IPS-15b (cell line): Measurements from ENCODE around the gene HSPB6.
"Not testable (repeated sequence)": the region's sequence is repeated elsewhere in the genome, so short reads cannot be mapped to it uniquely, and the experiment has no call there.

ENCODE experiments used
- H3K27me3 ChIP-seq: one replicate; pipeline ENCODE4 v1.6.1; 2013; ENCODE audit warnings: low read length; ENCODE audit not compliant: control insufficient read depth, insufficient read depth
- H3K36me3 ChIP-seq: one replicate; pipeline ENCODE4 v1.6.1; 2013; ENCODE audit warnings: low read length; ENCODE audit not compliant: control insufficient read depth, insufficient read depth
- H3K4me1 ChIP-seq: one replicate; pipeline ENCODE4 v1.6.1; 2013; ENCODE audit warnings: mild to moderate bottlenecking, low read length; ENCODE audit not compliant: control insufficient read depth, insufficient read depth
- H3K4me3 ChIP-seq: one replicate; pipeline ENCODE4 v1.5.1; 2013; ENCODE audit warnings: low read depth, low read length
- H3K9ac ChIP-seq: one replicate; pipeline ENCODE4 v1.6.1; 2013; ENCODE audit warnings: low read depth, mild to moderate bottlenecking, low read length
- H3K9me3 ChIP-seq: one replicate; pipeline ENCODE4 v1.6.1; 2013; ENCODE audit warnings: mild to moderate bottlenecking, low read length; ENCODE audit not compliant: control insufficient read depth, insufficient read depth

Gene HSPB6

GRCh38 chr19:35773020-35773806 is 16.4 kb upstream of the HSPB6 start:
- peaks cover 8% of the 10 kb centered on the region for H3K4me1 ChIP-seq
- H3K4me3 ChIP-seq = no peak overlapping the region
- H3K27me3 ChIP-seq = peaks cover 20% of the 10 kb centered on the region
- H3K9me3 ChIP-seq = no peaks in the 10 kb centered on the region
- H3K36me3 ChIP-seq = no peaks in the 10 kb centered on the region
- H3K9ac ChIP-seq = no peak overlapping the region

GRCh38 chr19:35772362-35772761 is 15.5 kb upstream of the HSPB6 start:
- not testable (repeated sequence) for H3K36me3 ChIP-seq, H3K9ac ChIP-seq, H3K4me1 ChIP-seq, H3K4me3 ChIP-seq, H3K9me3 ChIP-seq
- H3K27me3 ChIP-seq = peaks cover 15% of the 10 kb centered on the region

GRCh38 chr19:35768082-35768421 is 11.2 kb upstream of the HSPB6 start:
- no peaks in the 10 kb centered on the region for H3K36me3 ChIP-seq
- H3K9me3 ChIP-seq = no peaks in the 10 kb centered on the region
- H3K4me3 ChIP-seq = no peak overlapping the region
- no peak overlapping the region for H3K9ac ChIP-seq
- H3K4me1 ChIP-seq = no peaks in the 10 kb centered on the region
- peaks cover 2% of the 10 kb centered on the region for H3K27me3 ChIP-seq

- no peaks in the 10 kb centered on the region for H3K27me3 ChIP-seq
- H3K9ac ChIP-seq = no peak overlapping the region
- H3K9me3 ChIP-seq = no peaks in the 10 kb centered on the region
- H3K4me1 ChIP-seq = no peaks in the 10 kb centered on the region
- H3K36me3 ChIP-seq = no peaks in the 10 kb centered on the region
- peak overlapping the region; percentile 22 for H3K4me3 ChIP-seq
These were observed 10.7 kb upstream of the HSPB6 start for GRCh38 chr19:35767288-35768081.

- Histone ChIP-seq H3K4me3 (no peak overlapping the region), H3K4me1 (no peaks in the 10 kb centered on the region), H3K9ac (no peak overlapping the region), H3K27me3 (no peaks in the 10 kb centered on the region), H3K36me3 (peaks cover 5% of the 10 kb centered on the region), H3K9me3 (no peaks in the 10 kb centered on the region)
These were observed 9.8 kb upstream of the HSPB6 start for GRCh38 chr19:35766571-35767104.

GRCh38 chr19:35764432-35765315 is 7.8 kb upstream of the HSPB6 start:
- no peak overlapping the region for H3K4me3 ChIP-seq

GRCh38 chr19:35760711-35761349 is 4.0 kb upstream of the HSPB6 start:
- peaks cover 10% of the 10 kb centered on the region for H3K36me3 ChIP-seq
- H3K9ac ChIP-seq = no peak overlapping the region
- H3K9me3 ChIP-seq = no peaks in the 10 kb centered on the region
- peaks cover 9% of the 10 kb centered on the region for H3K27me3 ChIP-seq
- peaks cover 2% of the 10 kb centered on the region for H3K4me1 ChIP-seq
- no peak overlapping the region for H3K4me3 ChIP-seq

More at GRCh38 chr19:35764432-35765315, 7.8 kb upstream of the HSPB6 start:
- H3K4me1 ChIP-seq = no peaks in the 10 kb centered on the region
- no peaks in the 10 kb centered on the region for H3K27me3 ChIP-seq
- peaks cover 9% of the 10 kb centered on the region for H3K36me3 ChIP-seq
- H3K9me3 ChIP-seq = no peaks in the 10 kb centered on the region
- H3K9ac ChIP-seq = no peak overlapping the region

- peaks cover 2% of the 10 kb centered on the region for H3K4me1 ChIP-seq
- no peak overlapping the region for H3K4me3 ChIP-seq
- no peak overlapping the region for H3K9ac ChIP-seq
- peaks cover 13% of the 10 kb centered on the region for H3K27me3 ChIP-seq
- H3K36me3 ChIP-seq = peaks cover 10% of the 10 kb centered on the region
- H3K9me3 ChIP-seq = no peaks in the 10 kb centered on the region
These were observed 2.9 kb upstream of the HSPB6 start for GRCh38 chr19:35759697-35760096.

GRCh38 chr19:35757749-35758608 is 1.1 kb upstream of the HSPB6 start, which contains the start of gene PROSER3:
Gene PROSER3, plus strand, starts transcription at chr19:35758176. Its CDS starts 40 bp downstream, at chr19:35758216.
- Histone ChIP-seq H3K36me3 (peaks cover 10% of the 10 kb centered on the region), H3K9ac (peak within 1 kb of the TSS; percentile 90), H3K4me3 (peak within 1 kb of the TSS; percentile 100), H3K4me1 (peaks cover 2% of the 10 kb centered on the region), H3K9me3 (no peaks in the 10 kb centered on the region), H3K27me3 (peaks cover 13% of the 10 kb centered on the region)

GRCh38 chr19:35757231-35757748 is 461 bp upstream of the HSPB6 start:
- H3K4me1 ChIP-seq = peaks cover 2% of the 10 kb centered on the region
- H3K4me3 ChIP-seq = peak overlapping the region; percentile 73
- peaks cover 13% of the 10 kb centered on the region for H3K27me3 ChIP-seq
- H3K36me3 ChIP-seq = peaks cover 13% of the 10 kb centered on the region
- H3K9me3 ChIP-seq = no peaks in the 10 kb centered on the region
- no peak overlapping the region for H3K9ac ChIP-seq
